H1 (cell line): ENCODE results near the gene ADH1C. TPM values are rescaled to one million over a fixed set of nuclear protein-coding genes. Genes with fewer than 3 reads are reported as not detected.

Experiments used
- CTCF ChIA-PET: fragments of 300-600 bp; sonication (Branson Sonifier 250); formaldehyde crosslinking; loops from one replicate; lab custom pipeline; 2021; ENCODE audit not compliant: partially characterized antibody; lab: Charles Lee
- POLR2A ChIA-PET: fragments of 300-600 bp; sonication (Branson Sonifier 250); formaldehyde crosslinking; loops from one replicate; lab custom pipeline; 2021; ENCODE audit warnings: inconsistent platforms; ENCODE audit not compliant: partially characterized antibody; lab: Charles Lee
- DNase-seq, 2 experiments: peaks; one replicate each; pipeline versions ENCODE4 v3.0.0 to v3.0.0-alpha.2; 2010 to 2022; ENCODE audit warnings: low spot score in 2 of 2, low read depth in 1 of 2, mixed read lengths in 1 of 2
- FAIRE-seq: peaks from 2 replicates; lab custom pipeline; 2011; peaks lifted over from hg19 to GRCh38; lab: Jason Lieb, UNC
- H2AFZ ChIP-seq: 2 replicates; pipeline ENCODE4 v1.8.1; 2012; ENCODE audit warnings: low read length, inconsistent platforms
- H2AK5ac ChIP-seq: 2 replicates; pipeline ENCODE4 v1.6.1; 2013; ENCODE audit warnings: low read depth, low read length
- H2BK120ac ChIP-seq: replicated peaks from 2 replicates; pipeline ENCODE3; 2013; ENCODE audit warnings: low read depth, low read length, inconsistent platforms
- H2BK12ac ChIP-seq: 2 replicates; pipeline ENCODE4 v1.6.1; 2013; ENCODE audit warnings: low read depth, low read length
- H2BK15ac ChIP-seq: 2 replicates; pipeline ENCODE4 v1.6.1; 2013; ENCODE audit warnings: low read length
- H2BK20ac ChIP-seq: 2 replicates; pipeline ENCODE4 v1.6.1; 2013; ENCODE audit warnings: low read length
- H2BK5ac ChIP-seq: 2 replicates; pipeline ENCODE4 v1.6.1; 2013; ENCODE audit warnings: low read depth, low read length
- H3K14ac ChIP-seq: 2 replicates; pipeline ENCODE4 v1.6.1; 2013; ENCODE audit warnings: inconsistent platforms; ENCODE audit not compliant: insufficient read length
- H3K18ac ChIP-seq: 2 replicates; pipeline ENCODE4 v1.6.1; 2013; ENCODE audit warnings: low read length; ENCODE audit errors: extremely low read depth
- H3K23ac ChIP-seq: 2 replicates; pipeline ENCODE4 v1.6.1; 2013; ENCODE audit warnings: inconsistent platforms; ENCODE audit not compliant: insufficient read length
- H3K23me2 ChIP-seq: 2 replicates; pipeline ENCODE4 v1.6.1; 2013; ENCODE audit warnings: low read depth, low read length
- H3K27ac ChIP-seq: 2 replicates; pipeline ENCODE4 v1.6.1; 2011; ENCODE audit warnings: low read depth, low read length, inconsistent platforms
- H3K27me3 ChIP-seq, 4 experiments: replicated peaks in 1 of 4; 1 replicate in 1 of 4; 2 replicates in 3 of 4; pipeline versions ENCODE4 v1.6.1 to v1.8.1; 2011 to 2013; ENCODE audit warnings: low read length in 3 of 4, mild to moderate bottlenecking in 3 of 4, inconsistent platforms in 2 of 4, mixed read lengths in 2 of 4, moderate library complexity in 1 of 4; ENCODE audit not compliant: control insufficient read depth in 3 of 4, insufficient read depth in 3 of 4; ENCODE audit errors: extremely low read depth in 1 of 4
- H3K36me3 ChIP-seq, 4 experiments: 2 replicates each; pipeline versions ENCODE4 v1.6.1 to v1.8.1; 2011 to 2013; ENCODE audit warnings: mild to moderate bottlenecking in 4 of 4, low read length in 3 of 4, moderate library complexity in 2 of 4, control low read depth in 1 of 4, inconsistent platforms in 1 of 4; ENCODE audit not compliant: insufficient read depth in 4 of 4, control insufficient read depth in 2 of 4
- H3K4ac ChIP-seq: replicated peaks from 2 replicates; pipeline ENCODE3; 2013; ENCODE audit warnings: low read length, low read depth, mixed read lengths, inconsistent platforms; ENCODE audit not compliant: insufficient read length
- H3K4me1 ChIP-seq, 4 experiments: replicated peaks in 1 of 4; 1 replicate in 1 of 4; 2 replicates in 3 of 4; pipeline versions ENCODE4 v1.6.1 to v1.8.1; 2011 to 2013; ENCODE audit warnings: low read length in 3 of 4, inconsistent platforms in 2 of 4, mixed read lengths in 1 of 4; ENCODE audit not compliant: insufficient read depth in 4 of 4, control insufficient read depth in 3 of 4
- H3K4me2 ChIP-seq, 2 experiments: 2 replicates each; pipeline versions ENCODE4 v1.6.1 to v1.8.1; 2011 to 2013; ENCODE audit warnings: low read depth in 2 of 2, low read length in 2 of 2, control low read depth in 1 of 2, inconsistent platforms in 1 of 2, mild to moderate bottlenecking in 1 of 2; ENCODE audit not compliant: insufficient read depth in 1 of 2
- H3K4me3 ChIP-seq, 4 experiments: fragments of 200-600, 300-600 bp in 1 of 4; sonication (generic), shearing (Covaris generic), sonication (Bioruptor Twin) in 1 of 4; 2 replicates each; pipeline versions ENCODE4 v1.5.1 to v1.8.1; 2011 to 2016; ENCODE audit warnings: low read length in 4 of 4, low read depth in 3 of 4, control low read depth in 2 of 4, inconsistent platforms in 2 of 4, mild to moderate bottlenecking in 2 of 4, mixed read lengths in 1 of 4, moderate library complexity in 1 of 4; ENCODE audit not compliant: insufficient read depth in 2 of 4; ENCODE audit errors: extremely low read depth in 1 of 4
- H3K56ac ChIP-seq: replicated peaks from 2 replicates; pipeline ENCODE3; 2013; ENCODE audit warnings: low read depth, mild to moderate bottlenecking, mixed read lengths, low read length, inconsistent platforms; ENCODE audit not compliant: insufficient read length
- H3K79me1 ChIP-seq: 2 replicates; pipeline ENCODE4 v1.6.1; 2013; ENCODE audit warnings: low read depth, low read length, control low read depth
- H3K79me2 ChIP-seq, 2 experiments: 2 replicates each; pipeline versions ENCODE4 v1.6.1 to v1.8.1; 2012 to 2013; ENCODE audit warnings: low read length in 2 of 2, mild to moderate bottlenecking in 2 of 2, inconsistent platforms in 1 of 2; ENCODE audit not compliant: insufficient read depth in 2 of 2, control insufficient read depth in 1 of 2
- H3K9ac ChIP-seq, 4 experiments: replicated peaks in 1 of 4; 1 replicate in 1 of 4; 2 replicates in 3 of 4; pipeline versions ENCODE4 v1.6.1 to v1.8.1; 2011 to 2013; ENCODE audit warnings: low read depth in 3 of 4, low read length in 3 of 4, control low read depth in 2 of 4, mild to moderate bottlenecking in 2 of 4, moderate library complexity in 2 of 4, inconsistent platforms in 1 of 4; ENCODE audit errors: extremely low read depth in 1 of 4
- H3K9me3 ChIP-seq, 2 experiments: 2 replicates each; pipeline versions ENCODE4 v1.6.1 to v1.8.1; 2012 to 2013; ENCODE audit warnings: mild to moderate bottlenecking in 2 of 2, moderate library complexity in 2 of 2, control low read depth in 1 of 2, inconsistent platforms in 1 of 2, low read depth in 1 of 2, low read length in 1 of 2, mixed read lengths in 1 of 2; ENCODE audit not compliant: insufficient read depth in 2 of 2
- H4K20me1 ChIP-seq, 2 experiments: replicated peaks in 1 of 2; 2 replicates each; pipeline versions ENCODE3 to v1.8.1; 2011 to 2013; ENCODE audit warnings: inconsistent platforms in 2 of 2, low read length in 2 of 2, mild to moderate bottlenecking in 1 of 2; ENCODE audit not compliant: insufficient read depth in 2 of 2, control insufficient read depth in 1 of 2
- H4K5ac ChIP-seq: 2 replicates; pipeline ENCODE4 v1.6.1; 2013; ENCODE audit warnings: low read length, low read depth, mixed read lengths, inconsistent platforms; ENCODE audit not compliant: insufficient read length
- H4K8ac ChIP-seq: 2 replicates; pipeline ENCODE4 v1.8.0; 2013; ENCODE audit warnings: mild to moderate bottlenecking, moderate library complexity, low read length, inconsistent platforms; ENCODE audit not compliant: insufficient read depth; ENCODE audit errors: extremely low read depth
- H4K91ac ChIP-seq: replicated peaks from 2 replicates; pipeline ENCODE3; 2013; ENCODE audit warnings: low read length, mixed read lengths, inconsistent platforms; ENCODE audit not compliant: insufficient read length
- ASH2L ChIP-seq: fragments of 200-600, 300-600 bp; sonication (generic); IDR thresholded peaks from one replicate; pipeline ENCODE4 v1.7.1; 2017; ENCODE audit warnings: low read length
- BCL11A ChIP-seq, 2 experiments: IDR thresholded peaks; one replicate each; pipeline ENCODE4 v1.6.1; 2011; ENCODE audit warnings: low read depth in 2 of 2, low read length in 2 of 2, mild to moderate bottlenecking in 2 of 2
- CTBP2 ChIP-seq: IDR thresholded peaks from 2 replicates; pipeline ENCODE4 v1.7.0; 2011; ENCODE audit warnings: borderline replicate concordance, mild to moderate bottlenecking, moderate library complexity, mixed read lengths, low read length; ENCODE audit not compliant: insufficient read depth, insufficient read length
- POLR2A ChIP-seq, 2 experiments: IDR thresholded peaks; 1 replicate in 1 of 2; 2 replicates in 1 of 2; pipeline ENCODE4 v1.6.1; 2011; ENCODE audit warnings: low read depth in 2 of 2, low read length in 2 of 2, mild to moderate bottlenecking in 2 of 2; ENCODE audit errors: control extremely low read depth in 1 of 2
- POLR2AphosphoS5 ChIP-seq: IDR thresholded peaks from 2 replicates; pipeline ENCODE4 v1.6.1; 2011; ENCODE audit warnings: low read depth, low read length
- SIX5 ChIP-seq: IDR thresholded peaks from 2 replicates; pipeline ENCODE4 v1.6.1; 2011; ENCODE audit warnings: mild to moderate bottlenecking, low read depth, low read length
- SRF ChIP-seq: IDR thresholded peaks from 2 replicates; pipeline ENCODE4 v1.6.1; 2011; ENCODE audit warnings: mild to moderate bottlenecking, low read depth, low read length, moderate library complexity
- SUZ12 ChIP-seq: fragments of 200-600 bp; sonication (generic); IDR thresholded peaks from 2 replicates; pipeline ENCODE4 v1.6.1; 2012; ENCODE audit warnings: mild to moderate bottlenecking, inconsistent platforms, low read length, moderate library complexity, mixed read lengths
- TCF12 ChIP-seq: IDR thresholded peaks from 2 replicates; pipeline ENCODE4 v1.6.1; 2011; ENCODE audit warnings: low read depth, mild to moderate bottlenecking, low read length
- TEAD4 ChIP-seq: IDR thresholded peaks from 2 replicates; pipeline ENCODE4 v1.6.1; 2012; ENCODE audit warnings: low read depth, low read length, inconsistent platforms, mixed read lengths
- whole genome bisulfite sequencing, 2 experiments: shearing (Covaris generic) in 1 of 2; methylation state at CpG; one replicate each; pipeline versions ENCODE4 v1.1.6 to v1.1.7; 2013 to 2015; ENCODE audit warnings: low lambda C conversion rate in 2 of 2, mixed read lengths in 2 of 2, inconsistent platforms in 1 of 2, low coverage in 1 of 2, missing lambda C conversion rate in 1 of 2; ENCODE audit not compliant: insufficient replicate concordance in 2 of 2, insufficient coverage in 1 of 2, insufficient read length in 1 of 2; ENCODE audit errors: extremely low coverage in 1 of 2, missing lambda C conversion rate in 1 of 2; 5-methylcytosine and 5-hydroxymethylcytosine counted together
- polyA plus RNA-seq, 7 experiments: library from polyadenylated mRNA; depleted of rRNA in 3 of 7; stranded (reverse) in 5 of 7; unstranded in 2 of 7; fragments of >200 nt in 5 of 7; fragments of 200-250 nt in 2 of 7; gene quantifications; 1 replicate in 5 of 7; 2 replicates in 1 of 7; 4 replicates in 1 of 7; pipeline versions ENCODE4 v1.2.1 to v1.2.3, GENCODE V29; 2011 to 2013; ENCODE audit warnings: missing spikeins in 2 of 7, mixed read lengths in 2 of 7
- total RNA-seq: library from RNA; stranded (reverse); fragmentation: NEBNext Ultra II Directional; extraction: Animal tissue kit (Norgen Biotek cat#: 25700); gene quantifications from 2 replicates; pipeline ENCODE4 v1.2.1, GENCODE V29; 2021
- TF ChIP-seq, protein P1 (sequence below): IDR thresholded peaks from 2 replicates; pipeline ENCODE4 v1.6.1; 2011; ENCODE audit warnings: low read length, improper control_type of control experiment
- TF ChIP-seq, protein P2 (sequence below): IDR thresholded peaks from 2 replicates; pipeline ENCODE4 v1.6.1; 2012; ENCODE audit warnings: inconsistent platforms

Gene ADH1C
- total and polyA plus RNA-seq, 2 of the 8 experiments (the other 6 are each of a cell fraction or from before 2014, with no cell fraction given) = not detected

DNA sequence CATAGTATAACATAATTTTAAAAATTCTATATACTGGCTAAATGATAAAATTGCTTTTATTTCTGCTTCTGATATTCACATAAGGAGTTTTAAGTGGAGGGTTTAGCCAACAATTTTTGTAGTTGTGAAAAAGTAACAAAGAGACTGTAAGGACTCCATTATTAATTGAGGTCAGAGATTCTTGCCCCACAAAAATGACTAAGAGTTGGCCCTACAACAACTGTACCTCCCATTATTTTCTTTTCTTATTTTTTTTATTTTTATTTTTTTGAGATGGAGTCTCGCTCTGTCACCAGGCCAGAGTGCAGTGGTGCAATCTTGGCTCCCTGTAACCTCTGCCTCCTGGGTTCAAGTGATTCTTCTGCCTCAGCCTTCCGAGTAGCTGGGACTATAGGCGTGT lies 21.9 kb downstream of the ADH1C start:
- no peaks in the 10 kb centered on the region for H4K20me1 ChIP-seq
- WGBS, 2 experiments = 98% methylated on average over 3 of the region's 3 CpGs; no CpG with 5 or more reads in 1 of the 2 experiments

More for the DNA sequence above, 21.9 kb downstream of the ADH1C start:
- Histone ChIP-seq H3K9me3 (peaks cover 2 to 13% of the 10 kb centered on the region in 2 experiments; a peak in 2 of 4 replicates), H3K79me2 (no peaks in the 10 kb centered on the region), H3K79me1 (no peaks in the 10 kb centered on the region), H2BK5ac (no peak overlapping the region), H2BK20ac (no peak overlapping the region), H3K4me3 (no peak overlapping the region), H3K14ac (no peak overlapping the region), H3K9ac (no peak overlapping the region), H4K5ac (no peak overlapping the region), H3K18ac (no peak overlapping the region), H2BK120ac (no peak overlapping the region), H2BK15ac (no peak overlapping the region), H2AFZ (no peak overlapping the region), H3K27ac (no peak overlapping the region), H3K4me1 (no peaks in the 10 kb centered on the region), H3K36me3 (0 out of 8 replicates have a peak, but pooled peaks cover 0 to 3% (median 0%) of the 10 kb centered on the region in 4 experiments), H3K4me2 (no peak overlapping the region), H3K27me3 (no peaks in the 10 kb centered on the region), H3K23me2 (no peaks in the 10 kb centered on the region), H3K23ac (no peak overlapping the region), H4K91ac (no peak overlapping the region), H3K4ac (no peak overlapping the region), H3K56ac (no peak overlapping the region), H2AK5ac (no peak overlapping the region), H2BK12ac (no peak overlapping the region), H4K8ac (no peak overlapping the region)
- DNase-seq = no peak
- FAIRE-seq = no peak
- ChIA-PET CTCF (no interaction called here), POLR2A (no interaction called here)
- TF ChIP-seq, protein P1, sequence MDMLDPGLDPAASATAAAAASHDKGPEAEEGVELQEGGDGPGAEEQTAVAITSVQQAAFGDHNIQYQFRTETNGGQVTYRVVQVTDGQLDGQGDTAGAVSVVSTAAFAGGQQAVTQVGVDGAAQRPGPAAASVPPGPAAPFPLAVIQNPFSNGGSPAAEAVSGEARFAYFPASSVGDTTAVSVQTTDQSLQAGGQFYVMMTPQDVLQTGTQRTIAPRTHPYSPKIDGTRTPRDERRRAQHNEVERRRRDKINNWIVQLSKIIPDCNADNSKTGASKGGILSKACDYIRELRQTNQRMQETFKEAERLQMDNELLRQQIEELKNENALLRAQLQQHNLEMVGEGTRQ = no peak
- no peak for TF ChIP-seq ASH2L
- TF ChIP-seq TCF12 = no peak
- TF ChIP-seq SIX5 = no peak
- no peak for TF ChIP-seq CTBP2
- TF ChIP-seq POLR2AphosphoS5 = no peak
- TF ChIP-seq BCL11A (IDR thresholded peaks at IDR 0.05; ENCODE audit: low read depth in 2 of 2, low read length in 2 of 2) = no peak
- TF ChIP-seq POLR2A (IDR thresholded peaks at IDR 0.05; ENCODE audit: control extremely low read depth in 1 of 2, low read depth in 2 of 2, low read length in 2 of 2) = no peak
- no peak for TF ChIP-seq TEAD4
- TF ChIP-seq, protein P2, sequence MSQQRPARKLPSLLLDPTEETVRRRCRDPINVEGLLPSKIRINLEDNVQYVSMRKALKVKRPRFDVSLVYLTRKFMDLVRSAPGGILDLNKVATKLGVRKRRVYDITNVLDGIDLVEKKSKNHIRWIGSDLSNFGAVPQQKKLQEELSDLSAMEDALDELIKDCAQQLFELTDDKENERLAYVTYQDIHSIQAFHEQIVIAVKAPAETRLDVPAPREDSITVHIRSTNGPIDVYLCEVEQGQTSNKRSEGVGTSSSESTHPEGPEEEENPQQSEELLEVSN = no peak
- TF ChIP-seq SRF = no peak
- TF ChIP-seq SUZ12 = no peak
